Activated CD8-positive, alpha-beta memory T cell treated with anti-CD3 and anti-CD28 coated beads, Interleukin-2, amount 50 U/mL, for 24 hours (primary cell): ENCODE results near the gene HTR3D.
"Not testable (repeated sequence)": the region's sequence is repeated elsewhere in the genome, so short reads cannot be mapped to it uniquely, and the experiment has no call there.

ENCODE experiments used
- DNase-seq: peaks from one replicate; pipeline ENCODE4 v3.0.0-alpha.2; 2020; ENCODE audit errors: extremely low read depth

The HTR3D gene

GRCh38 chr3:184016169-184016570 is 15.4 kb upstream of the HTR3D start:
- no peak for DNase-seq

- no peak for DNase-seq
Observed at GRCh38 chr3:184016811-184017671, 14.5 kb upstream of the HTR3D start.

GRCh38 chr3:184017672-184018423 is 13.7 kb upstream of the HTR3D start, which contains the start of gene ABCC5:
Gene ABCC5 (minus strand): TSS chr3:184017884. CDS start chr3:184014392, 3,492 bp downstream.
- DNase-seq = peak; percentile 69

GRCh38 chr3:184018424-184018973 is 13.0 kb upstream of the HTR3D start:
- DNase-seq = no peak

GRCh38 chr3:184022323-184022722 is 9.2 kb upstream of the HTR3D start:
- no peak for DNase-seq

GRCh38 chr3:184025256-184025655 is 6.3 kb upstream of the HTR3D start:
- DNase-seq = not testable (repeated sequence)

- not testable (repeated sequence) for DNase-seq
Observed at GRCh38 chr3:184028275-184028890, 3.2 kb upstream of the HTR3D start.

- no peak for DNase-seq
Observed at GRCh38 chr3:184029443-184029842, 2.1 kb upstream of the HTR3D start.

GRCh38 chr3:184030536-184030935 is 1.0 kb upstream of the HTR3D start:
- no peak for DNase-seq

GRCh38 chr3:184037816-184038215 is 6.3 kb downstream of the HTR3D start:
- DNase-seq = no peak

- not testable (repeated sequence) for DNase-seq
Observed at GRCh38 chr3:184038307-184038706, 6.8 kb downstream of the HTR3D start.

GRCh38 chr3:184039414-184039813 is 7.9 kb downstream of the HTR3D start:
- no peak for DNase-seq

- no peak for DNase-seq
Observed at GRCh38 chr3:184040010-184040409, 8.5 kb downstream of the HTR3D start.

- DNase-seq = no peak
Observed at GRCh38 chr3:184042617-184043016, 11.1 kb downstream of the HTR3D start.

- no peak for DNase-seq
Observed at GRCh38 chr3:184045995-184046394, 14.5 kb downstream of the HTR3D start.

GRCh38 chr3:184050217-184050847 is 18.8 kb downstream of the HTR3D start:
- DNase-seq = no peak

GRCh38 chr3:184052767-184053166 is 21.2 kb downstream of the HTR3D start, which contains the start of gene HTR3C:
Gene HTR3C (plus strand): TSS chr3:184053047. CDS start chr3:184053081, 34 bp downstream.
- no peak for DNase-seq

GRCh38 chr3:184058029-184058428 is 26.5 kb downstream of the HTR3D start:
- no peak for DNase-seq

GRCh38 chr3:184059424-184059823 is 27.9 kb downstream of the HTR3D start:
- no peak for DNase-seq

- no peak for DNase-seq
Observed at GRCh38 chr3:184062637-184063036, 31.1 kb downstream of the HTR3D start.

GRCh38 chr3:184066211-184066610 is 34.7 kb downstream of the HTR3D start:
- no peak for DNase-seq
